OCI-LY7 (cell line): ENCODE results near the gene PARVB. TPM values are rescaled to one million over a fixed set of nuclear protein-coding genes. Genes with fewer than 3 reads are reported as not detected.

Experiments used
- BruUV-seq: library from RNA; stranded (reverse); fragments of 400-500 nt; replicated peaks from 2 replicates; lab custom pipeline; 2021; lab: Mats Ljungman, UMichigan
- CTCF ChIA-PET: fragments of 300-600 bp; sonication (Branson Sonifier 250); formaldehyde crosslinking; loops from one replicate; lab custom pipeline; 2022; ENCODE audit warnings: antibody characterized with exemption; ENCODE audit not compliant: unreplicated experiment; lab: Charles Lee
- POLR2A ChIA-PET: fragments of 300-600 bp; sonication (Branson Sonifier 250); formaldehyde crosslinking; loops from one replicate; lab custom pipeline; 2022; ENCODE audit warnings: antibody characterized with exemption; lab: Charles Lee
- DNase-seq: peaks from one replicate; pipeline ENCODE4 v3.0.0-alpha.2; 2015; ENCODE audit warnings: low spot score
- H2AFZ ChIP-seq: fragments of 200-600 bp; sonication (generic), shearing (Covaris generic); 2 replicates; pipeline ENCODE4 v1.6.1; 2014; ENCODE audit warnings: mild to moderate bottlenecking, antibody characterized with exemption, low read length, moderate library complexity
- H3K27ac ChIP-seq: fragments of 200-600 bp; sonication (generic); 2 replicates; pipeline ENCODE4 v1.5.1; 2014; ENCODE audit warnings: mixed run types, low read depth, mild to moderate bottlenecking, moderate library complexity, low read length, inconsistent platforms; ENCODE audit not compliant: poor library complexity, severe bottlenecking
- H3K36me3 ChIP-seq: fragments of 200-600 bp; sonication (generic); 2 replicates; pipeline ENCODE4 v1.6.1; 2014; ENCODE audit warnings: mild to moderate bottlenecking, antibody characterized with exemption, low read length, moderate library complexity, mixed read lengths; ENCODE audit not compliant: insufficient read depth
- H3K4me1 ChIP-seq: fragments of 200-600 bp; sonication (generic); 2 replicates; pipeline ENCODE4 v1.5.1; 2014; ENCODE audit warnings: mild to moderate bottlenecking, low read length; ENCODE audit not compliant: insufficient read depth, poor library complexity, severe bottlenecking
- H3K4me2 ChIP-seq: fragments of 200-600 bp; sonication (generic); 2 replicates; pipeline ENCODE4 v1.6.1; 2014; ENCODE audit warnings: mild to moderate bottlenecking, low read length
- H3K4me3 ChIP-seq: fragments of 200-600 bp; sonication (generic); 2 replicates; pipeline ENCODE4 v1.5.1; 2014; ENCODE audit warnings: mild to moderate bottlenecking, low read depth, low read length; ENCODE audit not compliant: poor library complexity, severe bottlenecking
- H3K79me2 ChIP-seq: fragments of 200-600 bp; sonication (generic); 2 replicates; pipeline ENCODE4 v1.6.1; 2016; ENCODE audit warnings: low read depth, mild to moderate bottlenecking, low read length, moderate library complexity, mixed read lengths; ENCODE audit not compliant: insufficient read depth
- H3K9me2 ChIP-seq: fragments of 200-600 bp; sonication (generic); 2 replicates; pipeline ENCODE4 v1.6.1; 2016; ENCODE audit warnings: mild to moderate bottlenecking, low read length, mixed read lengths; ENCODE audit not compliant: insufficient read depth
- H3K9me3 ChIP-seq: fragments of 200-600 bp; sonication (generic); 2 replicates; pipeline ENCODE4 v1.6.1; 2014; ENCODE audit warnings: mild to moderate bottlenecking, mixed run types, low read length, mixed read lengths
- H4K20me1 ChIP-seq: fragments of 200-600 bp; sonication (generic); 2 replicates; pipeline ENCODE4 v1.6.1; 2014; ENCODE audit warnings: mild to moderate bottlenecking, antibody characterized with exemption, low read length, moderate library complexity, mixed read lengths; ENCODE audit not compliant: insufficient read depth
- EZH2phosphoT487 ChIP-seq: fragments of 200-600 bp; sonication (generic); IDR thresholded peaks from 2 replicates; pipeline ENCODE4 v1.6.1; 2018; ENCODE audit warnings: low read depth, borderline replicate concordance, mild to moderate bottlenecking, mixed run types, antibody characterized with exemption, low read length, moderate library complexity, mixed read lengths
- intact Hi-C: fragments of 100-400 bp; cut with micrococcal nuclease; formaldehyde crosslinking; loops from one replicate; pipeline ENCODE4 v1.10.0; 2022; ENCODE audit not compliant: unreplicated experiment
- total RNA-seq, 2 experiments: library from RNA; depleted of rRNA in 1 of 2; stranded (reverse); fragments of >200 nt in 1 of 2; shearing (Covaris generic) in 1 of 2; gene quantifications; 2 replicates each; pipeline ENCODE4 v1.2.3, GENCODE V29; 2014 to 2022
- TF ChIP-seq, protein P1 (sequence below): fragments of 200-600 bp; sonication (generic); conservative IDR thresholded peaks from 2 replicates; pipeline ENCODE4 v1.5.1; 2014; ENCODE audit warnings: mild to moderate bottlenecking, antibody characterized with exemption, low read length, moderate library complexity, mixed read lengths

Gene PARVB
- total RNA-seq, 2 experiments from 2014 or later = 0.34 TPM; not detected in 1

GRCh38 chr22:44026630-44027511, 2.8 kb downstream of the PARVB start:
- Histone ChIP-seq H2AFZ (peak overlapping the region; percentile 84), H3K36me3 (no peaks in the 10 kb centered on the region), H3K79me2 (no peaks in the 10 kb centered on the region), H3K4me2 (peak overlapping the region; percentile 76), H4K20me1 (no peaks in the 10 kb centered on the region), H3K4me3 (peak overlapping the region; percentile 51), H3K4me1 (peaks cover 25% of the 10 kb centered on the region), H3K9me2 (no peaks in the 10 kb centered on the region), H3K27ac (no peak overlapping the region), H3K9me3 (no peaks in the 10 kb centered on the region)
- BruUV-seq = no TSS peak
- POLR2A ChIA-PET = no interaction called here
- DNase-seq = peak; percentile 79
- intact Hi-C loops = no loop called here
- TF ChIP-seq, protein P1, sequence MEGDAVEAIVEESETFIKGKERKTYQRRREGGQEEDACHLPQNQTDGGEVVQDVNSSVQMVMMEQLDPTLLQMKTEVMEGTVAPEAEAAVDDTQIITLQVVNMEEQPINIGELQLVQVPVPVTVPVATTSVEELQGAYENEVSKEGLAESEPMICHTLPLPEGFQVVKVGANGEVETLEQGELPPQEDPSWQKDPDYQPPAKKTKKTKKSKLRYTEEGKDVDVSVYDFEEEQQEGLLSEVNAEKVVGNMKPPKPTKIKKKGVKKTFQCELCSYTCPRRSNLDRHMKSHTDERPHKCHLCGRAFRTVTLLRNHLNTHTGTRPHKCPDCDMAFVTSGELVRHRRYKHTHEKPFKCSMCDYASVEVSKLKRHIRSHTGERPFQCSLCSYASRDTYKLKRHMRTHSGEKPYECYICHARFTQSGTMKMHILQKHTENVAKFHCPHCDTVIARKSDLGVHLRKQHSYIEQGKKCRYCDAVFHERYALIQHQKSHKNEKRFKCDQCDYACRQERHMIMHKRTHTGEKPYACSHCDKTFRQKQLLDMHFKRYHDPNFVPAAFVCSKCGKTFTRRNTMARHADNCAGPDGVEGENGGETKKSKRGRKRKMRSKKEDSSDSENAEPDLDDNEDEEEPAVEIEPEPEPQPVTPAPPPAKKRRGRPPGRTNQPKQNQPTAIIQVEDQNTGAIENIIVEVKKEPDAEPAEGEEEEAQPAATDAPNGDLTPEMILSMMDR = no peak
- TF ChIP-seq EZH2phosphoT487 = no peak
- CTCF ChIA-PET = no interaction called here

DNA sequence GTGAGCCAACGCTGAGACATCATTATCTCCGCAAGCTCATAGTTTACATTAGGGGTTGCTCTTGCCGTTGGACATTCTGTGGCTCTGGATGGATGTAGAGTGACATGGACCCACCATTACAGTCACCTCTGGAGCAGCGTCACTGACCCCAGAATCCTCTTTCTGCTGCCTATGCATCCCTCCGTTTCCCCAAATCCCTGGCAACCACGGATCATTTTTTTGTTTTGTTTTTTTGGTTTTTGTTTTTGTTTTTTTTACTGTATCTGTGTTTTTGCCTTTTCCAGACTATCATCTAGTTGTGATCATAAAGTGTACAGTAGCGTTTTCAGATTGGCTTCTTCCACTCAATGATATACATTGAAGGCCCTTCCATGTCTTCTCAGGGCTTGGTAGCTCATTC, 4.0 kb downstream of the PARVB start:
- Histone ChIP-seq H2AFZ (no peak overlapping the region), H3K27ac (no peak overlapping the region), H3K9me2 (no peaks in the 10 kb centered on the region), H3K4me1 (peaks cover 25% of the 10 kb centered on the region), H3K79me2 (no peaks in the 10 kb centered on the region), H3K9me3 (no peaks in the 10 kb centered on the region), H3K4me2 (no peak overlapping the region), H3K36me3 (no peaks in the 10 kb centered on the region), H3K4me3 (no peak overlapping the region), H4K20me1 (no peaks in the 10 kb centered on the region)
- intact Hi-C loops = no loop called here
- DNase-seq = no peak
- TF ChIP-seq, protein P1 = no peak
- no peak for TF ChIP-seq EZH2phosphoT487
- BruUV-seq = no TSS peak
- ChIA-PET POLR2A (interaction anchor here (0.7 kb wide), 1 partner anchor 278 kb away, joined by 3 read pairs; no protein-coding TSS in a partner anchor), CTCF (no interaction called here)

- Histone ChIP-seq H3K9me2 (no peaks in the 10 kb centered on the region), H3K79me2 (no peaks in the 10 kb centered on the region), H3K9me3 (no peaks in the 10 kb centered on the region), H3K4me2 (no peak overlapping the region), H3K4me3 (no peak overlapping the region), H3K36me3 (no peaks in the 10 kb centered on the region), H3K27ac (no peak overlapping the region), H2AFZ (no peak overlapping the region), H4K20me1 (no peaks in the 10 kb centered on the region), H3K4me1 (peaks cover 25% of the 10 kb centered on the region)
- intact Hi-C loops = no loop called here
- POLR2A ChIA-PET = no interaction called here
- CTCF ChIA-PET = no interaction called here
- no peak for DNase-seq
- no TSS peak for BruUV-seq
- TF ChIP-seq, protein P1 = no peak
- TF ChIP-seq EZH2phosphoT487 = no peak
Observed at GRCh38 chr22:44029069-44029468, 5.0 kb downstream of the PARVB start.
